Gastroesophageal sphincter (tissue), 3 donors: ENCODE results near the gene ITPRIPL2.

Source experiments
- CTCF ChIP-seq, 4 experiments: fragments of 200-600 bp in 2 of 4; fragments of 450-650 bp in 2 of 4; sonication (generic) in 1 of 4; IDR thresholded peaks; one replicate each; pipeline ENCODE4 v1.5.1; 2017 to 2019; ENCODE audit warnings: antibody characterized with exemption in 4 of 4, mild to moderate bottlenecking in 2 of 4, moderate library complexity in 2 of 4
- EP300 ChIP-seq: sonication (generic); formaldehyde crosslinking; IDR thresholded peaks from one replicate; pipeline ENCODE4 v1.6.1; 2017; ENCODE audit warnings: antibody characterized with exemption, mild to moderate bottlenecking
- POLR2A ChIP-seq, 2 donors: fragments of 450-650 bp; IDR thresholded peaks; one replicate each; pipeline ENCODE4 v1.6.1; 2017; ENCODE audit warnings: antibody characterized with exemption in 2 of 2, mild to moderate bottlenecking in 2 of 2, moderate library complexity in 1 of 2
- POLR2AphosphoS5 ChIP-seq: sonication (generic); formaldehyde crosslinking; IDR thresholded peaks from one replicate; pipeline ENCODE4 v1.6.1; 2017; ENCODE audit warnings: antibody characterized with exemption

- no peak for TF ChIP-seq POLR2A (IDR thresholded peaks at IDR 0.05)
- TF ChIP-seq CTCF (IDR thresholded peaks at IDR 0.05): no peak
- no peak for TF ChIP-seq POLR2AphosphoS5
- no peak for TF ChIP-seq EP300
Observed at GRCh38 chr16:19135896-19136438, 22.2 kb downstream of the ITPRIPL2 start.
